ENCODE measurements around the gene PCGF2.

DNA sequence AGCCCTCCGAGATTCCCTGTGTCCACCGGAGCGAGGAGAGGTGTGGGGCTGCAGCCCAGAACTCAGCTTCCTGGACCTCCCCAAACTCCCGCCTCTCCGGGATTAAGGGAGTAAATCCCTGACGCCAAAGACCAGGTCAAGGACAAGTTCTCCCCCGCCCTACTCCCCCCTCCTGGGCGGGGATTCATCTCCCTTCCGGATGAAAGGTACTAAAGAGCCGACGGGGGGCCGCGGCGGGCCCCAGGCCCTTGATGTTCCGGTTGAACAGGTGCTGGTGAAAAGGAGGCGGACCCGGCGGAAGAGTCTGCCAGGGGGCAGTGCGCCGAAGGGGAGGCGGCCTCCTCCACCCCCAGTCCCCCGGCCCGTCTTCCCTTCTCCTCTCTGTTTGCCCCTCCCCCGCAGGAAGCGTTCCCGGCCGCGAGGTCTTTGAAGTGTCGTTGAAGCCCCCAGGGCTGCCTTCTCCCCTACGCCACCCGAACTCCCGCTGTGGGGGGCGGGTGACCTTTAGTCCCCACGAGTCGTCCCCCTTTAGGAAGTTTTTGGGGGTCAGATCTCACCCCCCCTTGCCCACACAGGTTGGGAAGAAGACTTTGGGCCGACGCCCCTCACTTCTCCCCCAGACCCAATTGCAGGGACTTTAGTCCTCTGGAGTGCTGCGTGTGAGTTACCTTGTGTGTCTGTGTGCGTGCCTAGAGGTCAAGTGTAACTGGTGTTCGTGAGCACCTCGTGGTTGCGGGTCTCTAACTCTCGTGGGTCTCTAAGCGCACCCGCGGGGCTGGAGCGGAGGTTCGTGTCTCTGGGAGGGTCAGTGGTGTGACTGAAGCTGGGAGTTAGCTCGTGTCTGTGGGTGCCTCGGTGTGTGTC lies 44.2 kb downstream of the PCGF2 start:
- TF ChIP-seq, protein P1, sequence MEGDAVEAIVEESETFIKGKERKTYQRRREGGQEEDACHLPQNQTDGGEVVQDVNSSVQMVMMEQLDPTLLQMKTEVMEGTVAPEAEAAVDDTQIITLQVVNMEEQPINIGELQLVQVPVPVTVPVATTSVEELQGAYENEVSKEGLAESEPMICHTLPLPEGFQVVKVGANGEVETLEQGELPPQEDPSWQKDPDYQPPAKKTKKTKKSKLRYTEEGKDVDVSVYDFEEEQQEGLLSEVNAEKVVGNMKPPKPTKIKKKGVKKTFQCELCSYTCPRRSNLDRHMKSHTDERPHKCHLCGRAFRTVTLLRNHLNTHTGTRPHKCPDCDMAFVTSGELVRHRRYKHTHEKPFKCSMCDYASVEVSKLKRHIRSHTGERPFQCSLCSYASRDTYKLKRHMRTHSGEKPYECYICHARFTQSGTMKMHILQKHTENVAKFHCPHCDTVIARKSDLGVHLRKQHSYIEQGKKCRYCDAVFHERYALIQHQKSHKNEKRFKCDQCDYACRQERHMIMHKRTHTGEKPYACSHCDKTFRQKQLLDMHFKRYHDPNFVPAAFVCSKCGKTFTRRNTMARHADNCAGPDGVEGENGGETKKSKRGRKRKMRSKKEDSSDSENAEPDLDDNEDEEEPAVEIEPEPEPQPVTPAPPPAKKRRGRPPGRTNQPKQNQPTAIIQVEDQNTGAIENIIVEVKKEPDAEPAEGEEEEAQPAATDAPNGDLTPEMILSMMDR (IDR thresholded peaks at IDR 0.05) = no peak
- no peak for TF ChIP-seq POLR2A (IDR thresholded peaks at IDR 0.05)
